Natural killer cell (primary cell): ENCODE data around the gene ARHGAP19. TPM values are rescaled to one million over a fixed set of nuclear protein-coding genes. Genes with fewer than 3 reads are reported as not detected.

Experiments
- ATAC-seq, 3 donors: fragments of 150-1000 bp in 2 of 3; fragments of 200-7000 bp in 1 of 3; cut with Tn5 transposase; 1 replicate in 1 of 3; 2 replicates in 2 of 3; pipeline ENCODE4 v1.10.0; 2021; ENCODE audit warnings: mild to moderate bottlenecking in 2 of 3, moderate library complexity in 2 of 3
- DNase-seq, 2 donors: peaks; one replicate each; pipeline versions ENCODE4 v3.0.0 to v3.0.0-alpha.2; 2013 to 2021; ENCODE audit warnings: mixed read lengths in 1 of 2
- H3K27ac ChIP-seq: one replicate; pipeline ENCODE4 v1.5.1; 2013; ENCODE audit warnings: mild to moderate bottlenecking, low read length
- H3K27me3 ChIP-seq: one replicate; pipeline ENCODE4 v1.6.1; 2013; ENCODE audit warnings: low read length; ENCODE audit not compliant: control insufficient read depth, insufficient read depth
- H3K36me3 ChIP-seq: one replicate; pipeline ENCODE4 v1.6.1; 2013; ENCODE audit warnings: low read length; ENCODE audit not compliant: control insufficient read depth, insufficient read depth
- H3K4me1 ChIP-seq: one replicate; pipeline ENCODE4 v1.6.1; 2013; ENCODE audit warnings: low read length; ENCODE audit not compliant: control insufficient read depth, insufficient read depth
- H3K4me3 ChIP-seq: one replicate; pipeline ENCODE4 v1.5.1; 2013; ENCODE audit warnings: low read length
- H3K9me3 ChIP-seq: one replicate; pipeline ENCODE4 v1.6.1; 2013; ENCODE audit warnings: low read length; ENCODE audit not compliant: control insufficient read depth, insufficient read depth
- H3K27ac Mint-ChIP-seq, 2 donors: one replicate each; pipeline ENCODE4 v1.8.0; 2022; ENCODE audit warnings: mild to moderate bottlenecking in 2 of 2, mixed read lengths in 2 of 2, moderate library complexity in 1 of 2
- H3K27me3 Mint-ChIP-seq, 2 donors: one replicate each; pipeline ENCODE4 v1.8.0; 2022; ENCODE audit warnings: low read depth in 2 of 2, mixed read lengths in 2 of 2
- H3K36me3 Mint-ChIP-seq: one replicate; pipeline ENCODE4 v1.8.0; 2022; ENCODE audit warnings: mixed read lengths
- H3K4me1 Mint-ChIP-seq, 2 donors: one replicate each; pipeline ENCODE4 v1.8.0; 2022; ENCODE audit warnings: mixed read lengths in 2 of 2
- H3K4me3 Mint-ChIP-seq: one replicate; pipeline ENCODE4 v1.8.0; 2022; ENCODE audit warnings: mild to moderate bottlenecking, moderate library complexity, mixed read lengths
- H3K9me3 Mint-ChIP-seq, 2 donors: one replicate each; pipeline ENCODE4 v1.8.0; 2022; ENCODE audit warnings: mixed read lengths in 2 of 2
- WGBS: methylation state at CpG from one replicate; pipeline ENCODE4 v1.1.7; 2013; ENCODE audit warnings: missing lambda C conversion rate; ENCODE audit not compliant: insufficient coverage; 5-methylcytosine and 5-hydroxymethylcytosine counted together
- intact Hi-C: fragments of 100-400 bp; cut with micrococcal nuclease; formaldehyde crosslinking; loops from one replicate; pipeline ENCODE4 v1.14.2; 2022
- total RNA-seq, 4 donors: library from RNA; stranded (reverse); fragments of 120-200 nt in 1 of 4; gene quantifications; one replicate each; pipeline versions ENCODE4 v1.2.3 to v1.2.4, GENCODE V29; 2013 to 2022
- TF ChIP-seq, protein P1 (sequence below): fragments of 200-600 bp; IDR thresholded peaks from one replicate; pipeline ENCODE4 v1.8.0; 2022; ENCODE audit warnings: antibody characterized with exemption

Gene ARHGAP19
- total RNA-seq, 3 donors from 2014 or later (not counting 1 experiment from before 2014, with no cell fraction given) = 22.6 to 23.3 (median 22.7) TPM

DNA sequence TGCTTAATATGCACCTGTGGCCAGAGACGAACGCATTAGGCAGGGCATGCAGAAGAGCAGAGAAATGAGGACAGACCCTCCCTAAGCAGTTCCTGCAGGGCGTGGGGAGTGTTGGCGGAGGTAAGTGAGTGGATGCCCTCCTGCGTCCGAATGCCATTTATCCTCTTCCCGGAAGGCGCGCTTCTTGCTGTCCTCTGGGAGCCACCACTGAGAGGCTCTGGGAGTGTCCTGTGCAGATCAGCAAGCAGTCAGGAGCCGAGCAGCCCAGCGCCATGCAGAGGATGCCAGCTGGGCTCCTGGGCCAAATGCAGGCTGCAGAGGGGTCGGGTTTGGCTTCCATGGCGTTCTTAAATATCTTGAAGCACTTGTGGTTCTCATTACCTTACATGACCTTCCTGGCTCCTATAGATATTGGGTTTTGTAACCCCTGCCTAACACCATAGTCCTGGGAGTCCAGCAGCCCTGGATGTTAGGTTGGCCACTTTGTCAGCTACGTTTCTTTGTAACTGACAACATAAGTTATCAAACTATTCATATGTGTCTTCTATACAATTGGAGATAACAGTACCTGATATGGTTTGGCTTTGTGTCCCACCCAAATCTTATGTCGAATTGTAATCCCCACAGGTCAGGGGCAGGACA lies 76.7 kb downstream of the ARHGAP19 start:
- no peak for DNase-seq
- no peaks in the 10 kb centered on the region for H3K36me3 Mint-ChIP-seq
- H3K27ac ChIP-seq = no peak overlapping the region
- H3K27me3 ChIP-seq = no peaks in the 10 kb centered on the region
- TF ChIP-seq, protein P1, sequence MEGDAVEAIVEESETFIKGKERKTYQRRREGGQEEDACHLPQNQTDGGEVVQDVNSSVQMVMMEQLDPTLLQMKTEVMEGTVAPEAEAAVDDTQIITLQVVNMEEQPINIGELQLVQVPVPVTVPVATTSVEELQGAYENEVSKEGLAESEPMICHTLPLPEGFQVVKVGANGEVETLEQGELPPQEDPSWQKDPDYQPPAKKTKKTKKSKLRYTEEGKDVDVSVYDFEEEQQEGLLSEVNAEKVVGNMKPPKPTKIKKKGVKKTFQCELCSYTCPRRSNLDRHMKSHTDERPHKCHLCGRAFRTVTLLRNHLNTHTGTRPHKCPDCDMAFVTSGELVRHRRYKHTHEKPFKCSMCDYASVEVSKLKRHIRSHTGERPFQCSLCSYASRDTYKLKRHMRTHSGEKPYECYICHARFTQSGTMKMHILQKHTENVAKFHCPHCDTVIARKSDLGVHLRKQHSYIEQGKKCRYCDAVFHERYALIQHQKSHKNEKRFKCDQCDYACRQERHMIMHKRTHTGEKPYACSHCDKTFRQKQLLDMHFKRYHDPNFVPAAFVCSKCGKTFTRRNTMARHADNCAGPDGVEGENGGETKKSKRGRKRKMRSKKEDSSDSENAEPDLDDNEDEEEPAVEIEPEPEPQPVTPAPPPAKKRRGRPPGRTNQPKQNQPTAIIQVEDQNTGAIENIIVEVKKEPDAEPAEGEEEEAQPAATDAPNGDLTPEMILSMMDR = no peak
- no peaks in the 10 kb centered on the region for H3K9me3 Mint-ChIP-seq
- H3K27ac Mint-ChIP-seq = no peak overlapping the region
- H3K4me3 Mint-ChIP-seq = no peak overlapping the region
- intact Hi-C loops = no loop called here
- no peak for ATAC-seq
- WGBS = 88% methylated on average over 14 of the region's 15 CpGs
- H3K4me1 Mint-ChIP-seq = peaks cover 0 to 4% of the 10 kb centered on the region in 2 donors
- no peaks in the 10 kb centered on the region for H3K27me3 Mint-ChIP-seq
- H3K4me1 ChIP-seq = no peaks in the 10 kb centered on the region
- H3K36me3 ChIP-seq = no peaks in the 10 kb centered on the region
- H3K9me3 ChIP-seq = no peaks in the 10 kb centered on the region
- no peak overlapping the region for H3K4me3 ChIP-seq

DNA sequence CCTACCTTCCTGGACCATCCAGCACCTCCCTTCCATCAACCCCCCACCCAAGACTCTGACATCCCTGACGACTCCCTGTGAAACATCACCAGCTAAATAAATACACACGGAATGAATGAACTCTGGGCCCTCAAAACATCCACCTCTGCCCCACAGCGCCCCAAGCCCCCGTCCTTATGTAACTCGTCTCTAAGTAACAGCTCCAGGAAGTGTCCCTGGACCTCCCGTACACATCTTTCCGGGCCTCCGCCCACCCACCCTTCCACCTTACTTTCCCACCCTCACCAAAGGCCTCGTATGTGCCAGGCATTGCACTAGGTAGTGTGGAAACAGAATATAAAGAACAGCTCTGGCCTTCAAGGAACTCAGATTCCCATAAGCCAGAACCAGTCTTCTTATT lies 79.0 kb downstream of the ARHGAP19 start:
- WGBS = 84% methylated on average over 6 of the region's 9 CpGs
- Histone ChIP-seq H3K4me1 (no peaks in the 10 kb centered on the region), H3K36me3 (no peaks in the 10 kb centered on the region), H3K27me3 (no peaks in the 10 kb centered on the region), H3K27ac (no peak overlapping the region), H3K4me3 (no peak overlapping the region), H3K9me3 (no peaks in the 10 kb centered on the region)
- Mint-ChIP-seq H3K4me1 (peaks cover 0 to under 1% of the 10 kb centered on the region in 2 donors), H3K27me3 (no peaks in the 10 kb centered on the region), H3K9me3 (no peaks in the 10 kb centered on the region), H3K27ac (no peak overlapping the region), H3K4me3 (no peak overlapping the region), H3K36me3 (no peaks in the 10 kb centered on the region)
- TF ChIP-seq, protein P1 = no peak
- DNase-seq (no peak), ATAC-seq (no peak)
- intact Hi-C loops = no loop called here

DNA sequence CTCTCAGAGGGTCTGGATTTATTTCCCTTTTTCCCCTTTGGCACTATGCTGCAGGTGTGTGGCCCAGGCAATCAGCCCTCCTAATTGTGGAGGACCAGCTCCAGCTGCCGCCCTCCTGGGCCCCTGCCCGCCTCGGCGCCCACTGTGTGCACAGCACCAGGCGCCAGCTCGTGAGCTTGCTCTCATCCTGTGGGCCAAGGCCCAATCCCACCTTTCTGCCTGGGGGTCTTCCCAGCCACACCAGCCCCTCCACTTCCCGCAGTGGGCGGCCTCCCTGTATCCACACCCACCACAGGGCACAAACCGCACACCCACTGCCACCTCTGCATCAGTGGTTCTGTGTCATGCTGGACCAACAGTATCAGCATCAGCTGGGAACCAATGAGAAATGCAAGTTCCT lies 81.2 kb downstream of the ARHGAP19 start:
- Histone ChIP-seq H3K27ac (no peak overlapping the region), H3K27me3 (no peaks in the 10 kb centered on the region), H3K9me3 (no peaks in the 10 kb centered on the region), H3K4me1 (no peaks in the 10 kb centered on the region), H3K36me3 (no peaks in the 10 kb centered on the region), H3K4me3 (no peak overlapping the region)
- ATAC-seq (no peak), DNase-seq (no peak)
- Mint-ChIP-seq H3K27me3 (no peaks in the 10 kb centered on the region), H3K36me3 (no peaks in the 10 kb centered on the region), H3K4me1 (no peaks in the 10 kb centered on the region), H3K4me3 (no peak overlapping the region), H3K27ac (no peak overlapping the region), H3K9me3 (no peaks in the 10 kb centered on the region)
- intact Hi-C loops = no loop called here
- 93% methylated on average over 9 of the region's 9 CpGs for WGBS
- TF ChIP-seq, protein P1 = no peak

DNA sequence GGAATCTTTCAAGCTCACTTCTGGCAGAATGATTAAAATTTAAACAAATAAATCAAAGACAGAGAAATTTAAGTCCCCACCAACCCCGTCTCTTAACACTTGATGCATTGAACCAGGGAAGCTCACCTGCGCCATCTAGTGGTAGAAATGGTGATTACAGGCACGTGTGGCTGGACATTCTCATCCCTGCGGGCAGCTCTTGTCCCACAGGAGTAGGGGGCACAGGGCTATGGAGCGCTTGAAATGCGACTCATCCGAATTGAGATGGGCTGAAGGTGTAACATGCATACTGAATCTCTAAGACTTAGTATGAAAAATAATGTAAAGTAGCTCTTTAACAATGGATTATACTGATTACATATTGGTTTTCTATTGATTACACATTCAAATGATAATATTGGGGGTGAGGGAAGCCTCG lies 81.9 kb downstream of the ARHGAP19 start:
- intact Hi-C loops = loop anchor here (1.0 kb wide), 3 partner anchors 137 to 814 kb away; no protein-coding TSS in a partner anchor
- Mint-ChIP-seq H3K36me3 (no peaks in the 10 kb centered on the region), H3K27ac (no peak overlapping the region), H3K4me3 (no peak overlapping the region), H3K27me3 (no peaks in the 10 kb centered on the region), H3K9me3 (no peaks in the 10 kb centered on the region), H3K4me1 (no peaks in the 10 kb centered on the region)
- Histone ChIP-seq H3K27me3 (no peaks in the 10 kb centered on the region), H3K27ac (no peak overlapping the region), H3K9me3 (no peaks in the 10 kb centered on the region), H3K4me3 (no peak overlapping the region), H3K4me1 (no peaks in the 10 kb centered on the region), H3K36me3 (no peaks in the 10 kb centered on the region)
- TF ChIP-seq, protein P1 = peak; percentile 99
- ATAC-seq (peak; percentile 61 to 79 (median 70)), DNase-seq (peak; percentile 63 to 85)
- 21% methylated on average over 5 of the region's 8 CpGs for WGBS
